Measurements from ENCODE around the gene LMF1. TPM values are rescaled to one million over a fixed set of nuclear protein-coding genes. Genes with fewer than 3 reads are reported as not detected.
A peak's percentile ranks its signal among the peaks of the same experiment; 100 is the strongest.

The LMF1 gene
- total RNA-seq, 1 donor from 2014 or later, result 8.1 TPM

- DNase-seq (ENCODE audit: missing footprints) (peak; percentile 61), ATAC-seq (peak; percentile 18)
- intact Hi-C loops (cut with DNase I), result no loop called here
Measured at GRCh38 chr16:909281-910000, 61.3 kb downstream of the LMF1 start.

- ATAC-seq, result no peak
- peak; percentile 26 for DNase-seq (ENCODE audit: missing footprints)
- intact Hi-C loops (cut with DNase I), result no loop called here
Measured at GRCh38 chr16:908526-909155, 62.1 kb downstream of the LMF1 start.

GRCh38 chr16:907842-908241 lies 62.9 kb downstream of the LMF1 start:
- intact Hi-C loops (cut with DNase I), result no loop called here
- no peak for ATAC-seq
- DNase-seq (ENCODE audit: missing footprints), result peak; percentile 37

GRCh38 chr16:907361-907760 lies 63.4 kb downstream of the LMF1 start:
- DNase-seq (ENCODE audit: missing footprints) (peak; percentile 6), ATAC-seq (no peak)
- intact Hi-C loops (cut with DNase I), result no loop called here

GRCh38 chr16:906296-906695 lies 64.5 kb downstream of the LMF1 start:
- ATAC-seq (no peak), DNase-seq (ENCODE audit: missing footprints) (peak; percentile 18)
- intact Hi-C loops (cut with DNase I), result no loop called here

- intact Hi-C loops (cut with DNase I), result no loop called here
- DNase-seq (ENCODE audit: missing footprints), result peak; percentile 48
- ATAC-seq, result peak; percentile 79
Measured at GRCh38 chr16:901715-902601, 68.8 kb downstream of the LMF1 start.

GRCh38 chr16:901149-901548 lies 69.6 kb downstream of the LMF1 start:
- intact Hi-C loops (cut with DNase I), result no loop called here
- ATAC-seq (no peak), DNase-seq (ENCODE audit: missing footprints) (peak; percentile 28)

GRCh38 chr16:900211-900610 lies 70.6 kb downstream of the LMF1 start:
- ATAC-seq (no peak), DNase-seq (ENCODE audit: missing footprints) (peak; percentile 1)
- intact Hi-C loops (cut with DNase I), result no loop called here

- no peak for ATAC-seq
- intact Hi-C loops (cut with DNase I), result no loop called here
- peak; percentile 47 for DNase-seq (ENCODE audit: missing footprints)
Measured at GRCh38 chr16:899683-900060, 71.1 kb downstream of the LMF1 start.

GRCh38 chr16:898761-899682 lies 71.8 kb downstream of the LMF1 start:
- ATAC-seq, result no peak
- intact Hi-C loops (cut with DNase I), result no loop called here
- no peak for DNase-seq (ENCODE audit: missing footprints)

GRCh38 chr16:898216-898615 lies 72.6 kb downstream of the LMF1 start:
- no peak for DNase-seq (ENCODE audit: missing footprints)
- no peak for ATAC-seq
- intact Hi-C loops (cut with DNase I), result no loop called here

- ATAC-seq (no peak), DNase-seq (ENCODE audit: missing footprints) (no peak)
- intact Hi-C loops (cut with DNase I), result no loop called here
Measured at GRCh38 chr16:897701-898100, 73.1 kb downstream of the LMF1 start.

- intact Hi-C loops (cut with DNase I), result no loop called here
- DNase-seq (ENCODE audit: missing footprints) (no peak), ATAC-seq (no peak)
Measured at GRCh38 chr16:897200-897543, 73.6 kb downstream of the LMF1 start.

- ATAC-seq (no peak), DNase-seq (ENCODE audit: missing footprints) (no peak)
- intact Hi-C loops (cut with DNase I), result no loop called here
Measured at GRCh38 chr16:896261-897199, 74.3 kb downstream of the LMF1 start.

GRCh38 chr16:895371-895770 lies 75.4 kb downstream of the LMF1 start:
- intact Hi-C loops (cut with DNase I), result no loop called here
- DNase-seq (ENCODE audit: missing footprints), result no peak
- no peak for ATAC-seq

- intact Hi-C loops (cut with DNase I), result no loop called here
- ATAC-seq, result no peak
- no peak for DNase-seq (ENCODE audit: missing footprints)
Measured at GRCh38 chr16:894841-895240, 75.9 kb downstream of the LMF1 start.

GRCh38 chr16:894136-894535 lies 76.6 kb downstream of the LMF1 start:
- intact Hi-C loops (cut with DNase I), result no loop called here
- no peak for DNase-seq (ENCODE audit: missing footprints)
- ATAC-seq, result no peak

GRCh38 chr16:893360-893759 lies 77.4 kb downstream of the LMF1 start:
- intact Hi-C loops (cut with DNase I), result no loop called here
- DNase-seq (ENCODE audit: missing footprints) (no peak), ATAC-seq (no peak)

Measured in Right ventricle myocardium inferior (tissue), 1 donor.